HEK293 (cell line): ENCODE measurements around the gene DNAH8.
A peak's percentile ranks its signal among the peaks of the same experiment; 100 is the strongest.

ENCODE experiments used
- CTCF ChIA-PET: fragments of 350-600 bp; formaldehyde crosslinking; extraction: SDS; loops from one replicate; lab custom pipeline; 2021; ENCODE audit warnings: antibody characterized with exemption; lab: Yijun Ruan, JAX
- POLR2A ChIA-PET: fragments of 300-600 bp; formaldehyde crosslinking; extraction: SDS; loops from one replicate; lab custom pipeline; 2020; ENCODE audit warnings: antibody characterized with exemption, inconsistent platforms; lab: Yijun Ruan, JAX
- H3K27ac ChIP-seq: fragments of 200-500 bp; sonication (Bioruptor generic); 2 replicates; pipeline ENCODE4 v1.5.1; 2014; ENCODE audit warnings: low read depth, low read length, control low read depth, inconsistent platforms; ENCODE audit errors: extremely low read depth
- H3K36me3 ChIP-seq, 2 experiments: fragments of 200-500 bp in 1 of 2; sonication (Bioruptor generic) in 1 of 2; 1 replicate in 1 of 2; 2 replicates in 1 of 2; pipeline ENCODE4 v1.5.1; 2014 to 2017; ENCODE audit warnings: inconsistent platforms in 2 of 2, low read length in 2 of 2; ENCODE audit not compliant: control insufficient read depth in 2 of 2, insufficient read depth in 1 of 2
- H3K4me1 ChIP-seq: fragments of 200-500 bp; sonication (Bioruptor generic); 2 replicates; pipeline ENCODE4 v1.5.1; 2014; ENCODE audit warnings: mild to moderate bottlenecking, low read length, inconsistent platforms; ENCODE audit not compliant: control insufficient read depth, insufficient read depth
- H3K4me3 ChIP-seq: 2 replicates; pipeline ENCODE4 v1.5.1; 2011; ENCODE audit warnings: low read depth, mild to moderate bottlenecking, control low read depth, low read length, moderate library complexity
- H3K9me3 ChIP-seq: fragments of 200-500 bp; sonication (Bioruptor generic); 2 replicates; pipeline ENCODE4 v1.5.1; 2014; ENCODE audit warnings: low read depth, low read length, inconsistent platforms; ENCODE audit not compliant: control insufficient read depth, insufficient read depth
- CTCF ChIP-seq: fragments of 450-650 bp; formaldehyde crosslinking; IDR thresholded peaks from 2 replicates; pipeline ENCODE4 v1.5.1; 2016; ENCODE audit warnings: missing biosample characterization, missing genetic modification characterization
- KLF1 ChIP-seq: fragments of 450-650 bp; formaldehyde crosslinking; IDR thresholded peaks from 2 replicates; pipeline ENCODE4 v1.5.1; 2016; ENCODE audit warnings: missing biosample characterization, missing genetic modification characterization
- MEIS1 ChIP-seq: sonication (generic); formaldehyde crosslinking; IDR thresholded peaks from 2 replicates; pipeline ENCODE4 v1.8.1; 2022; ENCODE audit warnings: missing genetic modification reagents, mild to moderate bottlenecking, borderline replicate concordance
- PRDM2 ChIP-seq: fragments of 450-650 bp; formaldehyde crosslinking; IDR thresholded peaks from 2 replicates; pipeline ENCODE4 v1.5.1; 2016; ENCODE audit warnings: missing biosample characterization, missing genetic modification characterization, borderline replicate concordance
- REST ChIP-seq: fragments of 450-650 bp; formaldehyde crosslinking; IDR thresholded peaks from 2 replicates; pipeline ENCODE4 v1.5.1; 2016; ENCODE audit warnings: missing biosample characterization, missing genetic modification characterization
- TCF7L2 ChIP-seq: IDR thresholded peaks from 2 replicates; pipeline ENCODE4 v1.6.1; 2011; ENCODE audit warnings: low read depth, mild to moderate bottlenecking, inconsistent platforms, low read length, moderate library complexity, borderline replicate concordance
- YY2 ChIP-seq: fragments of 450-650 bp; formaldehyde crosslinking; IDR thresholded peaks from 2 replicates; pipeline ENCODE4 v1.5.1; 2016; ENCODE audit warnings: missing biosample characterization, missing genetic modification characterization
- ZBTB6 ChIP-seq: fragments of 450-650 bp; formaldehyde crosslinking; IDR thresholded peaks from 2 replicates; pipeline ENCODE4 v1.5.1; 2017; ENCODE audit warnings: missing biosample characterization, missing genetic modification characterization
- ZNF214 ChIP-seq: fragments of 450-650 bp; formaldehyde crosslinking; IDR thresholded peaks from 2 replicates; pipeline ENCODE4 v1.5.1; 2017; ENCODE audit warnings: missing biosample characterization, mild to moderate bottlenecking, missing genetic modification characterization, borderline replicate concordance
- ZNF221 ChIP-seq: fragments of 450-650 bp; formaldehyde crosslinking; IDR thresholded peaks from 2 replicates; pipeline ENCODE4 v1.5.1; 2017; ENCODE audit warnings: missing biosample characterization, missing genetic modification characterization, borderline replicate concordance
- ZNF404 ChIP-seq: fragments of 450-650 bp; formaldehyde crosslinking; IDR thresholded peaks from 2 replicates; pipeline ENCODE4 v1.5.1; 2017; ENCODE audit warnings: missing biosample characterization, missing genetic modification characterization
- ZNF518A ChIP-seq: fragments of 450-650 bp; formaldehyde crosslinking; conservative IDR thresholded peaks from 2 replicates; pipeline ENCODE4 v1.5.1; 2016; ENCODE audit warnings: low read depth, missing biosample characterization, missing genetic modification characterization
- ZNF660 ChIP-seq: fragments of 450-650 bp; IDR thresholded peaks from 2 replicates; pipeline ENCODE4 v1.5.1; 2018; ENCODE audit warnings: missing biosample characterization, mild to moderate bottlenecking, missing genetic modification characterization
- ZSCAN23 ChIP-seq: fragments of 450-650 bp; formaldehyde crosslinking; IDR thresholded peaks from 2 replicates; pipeline ENCODE4 v1.5.1; 2016; ENCODE audit warnings: missing biosample characterization, missing genetic modification characterization
- ZSCAN4 ChIP-seq: fragments of 450-650 bp; formaldehyde crosslinking; IDR thresholded peaks from 2 replicates; pipeline ENCODE4 v1.5.1; 2017; ENCODE audit warnings: missing biosample characterization, missing genetic modification characterization
- ZXDB ChIP-seq: fragments of 450-650 bp; formaldehyde crosslinking; IDR thresholded peaks from 2 replicates; pipeline ENCODE4 v1.5.1; 2016; ENCODE audit warnings: missing biosample characterization, missing genetic modification characterization

Gene DNAH8

GRCh38 chr6:38805692-38806091 lies 90.6 kb downstream of the DNAH8 start:
- POLR2A ChIA-PET: interaction anchor here (0.6 kb wide), 1 partner anchor 63 kb away, joined by 3 read pairs; no protein-coding TSS in a partner anchor
- no peaks in the 10 kb centered on the region for H3K4me1 ChIP-seq
- no peak overlapping the region for H3K27ac ChIP-seq
- TF ChIP-seq YY2 (no peak), ZXDB (no peak), ZNF221 (no peak), ZSCAN4 (no peak), MEIS1 (CRISPR knock-in tag) (no peak), KLF1 (tag by site-specific recombination) (no peak), TCF7L2 (no peak), REST (tag by site-specific recombination) (no peak), ZNF518A (tag by site-specific recombination) (no peak), ZBTB6 (tag by site-specific recombination) (no peak), ZNF404 (tag by site-specific recombination) (no peak), ZSCAN23 (tag by site-specific recombination) (no peak), ZNF660 (tag by site-specific recombination) (no peak)
- no peak overlapping the region for H3K4me3 ChIP-seq
- H3K9me3 ChIP-seq: no peaks in the 10 kb centered on the region
- CTCF ChIA-PET: interaction anchor here (0.6 to 2.1 kb wide), 6 partner anchors 11 to 306 kb away, joined by 3 to 6 read pairs (median 4); no protein-coding TSS in a partner anchor
- no peaks in the 10 kb centered on the region for H3K36me3 ChIP-seq

GRCh38 chr6:38806271-38806670 lies 91.2 kb downstream of the DNAH8 start:
- Histone ChIP-seq H3K4me3 (no peak overlapping the region), H3K4me1 (no peaks in the 10 kb centered on the region), H3K9me3 (no peaks in the 10 kb centered on the region), H3K27ac (no peak overlapping the region), H3K36me3 (no peaks in the 10 kb centered on the region)
- POLR2A ChIA-PET: interaction anchor here (0.6 kb wide), 1 partner anchor 62 kb away, joined by 3 read pairs; no protein-coding TSS in a partner anchor
- CTCF ChIA-PET: interaction anchor here (0.8 to 1.4 kb wide), 2 partner anchors 12 to 106 kb away, joined by 3 to 5 read pairs; no protein-coding TSS in a partner anchor
- TF ChIP-seq ZNF214 (tag by site-specific recombination) (no peak), PRDM2 (tag by site-specific recombination) (no peak), CTCF (peak; percentile 34; the same call in 1 of the 2 replicates)
